ENCODE data around the gene AGPAT2.

DNA sequence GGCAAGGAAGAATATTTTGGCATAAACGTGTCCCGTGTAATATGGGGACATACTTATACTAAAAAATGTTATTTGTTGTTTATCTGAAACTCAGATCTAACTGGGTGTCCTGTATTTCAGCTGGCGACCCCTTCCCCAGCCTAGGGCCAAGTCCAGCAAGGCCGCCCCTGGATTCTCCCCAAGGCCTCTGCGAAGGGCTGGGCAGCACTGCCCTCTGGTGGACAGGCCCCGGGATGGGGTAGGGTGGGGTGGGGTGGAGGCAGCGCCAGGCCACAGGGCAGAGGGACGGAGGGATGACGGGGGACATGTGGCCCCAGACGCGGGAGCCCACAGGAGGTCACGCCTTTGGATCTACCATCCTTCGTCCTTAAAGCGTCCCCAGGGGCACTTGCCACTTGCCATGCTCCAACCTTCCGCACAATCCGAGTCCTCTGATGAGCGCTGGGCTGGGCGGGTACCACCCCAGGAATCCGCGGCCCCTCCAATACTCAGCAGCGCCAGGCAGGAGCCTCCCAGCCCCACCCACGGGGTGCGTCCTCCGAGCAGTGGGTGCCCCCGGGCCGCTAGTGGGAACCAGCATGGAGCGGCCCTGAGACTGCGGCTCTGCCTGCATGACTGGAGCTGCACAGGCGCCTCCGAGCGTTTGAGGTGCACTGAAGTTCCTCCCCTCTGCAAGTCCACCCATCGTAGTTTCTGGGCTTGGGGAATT, 7.1 kb upstream of the AGPAT2 start:
- TF ChIP-seq, protein P1, sequence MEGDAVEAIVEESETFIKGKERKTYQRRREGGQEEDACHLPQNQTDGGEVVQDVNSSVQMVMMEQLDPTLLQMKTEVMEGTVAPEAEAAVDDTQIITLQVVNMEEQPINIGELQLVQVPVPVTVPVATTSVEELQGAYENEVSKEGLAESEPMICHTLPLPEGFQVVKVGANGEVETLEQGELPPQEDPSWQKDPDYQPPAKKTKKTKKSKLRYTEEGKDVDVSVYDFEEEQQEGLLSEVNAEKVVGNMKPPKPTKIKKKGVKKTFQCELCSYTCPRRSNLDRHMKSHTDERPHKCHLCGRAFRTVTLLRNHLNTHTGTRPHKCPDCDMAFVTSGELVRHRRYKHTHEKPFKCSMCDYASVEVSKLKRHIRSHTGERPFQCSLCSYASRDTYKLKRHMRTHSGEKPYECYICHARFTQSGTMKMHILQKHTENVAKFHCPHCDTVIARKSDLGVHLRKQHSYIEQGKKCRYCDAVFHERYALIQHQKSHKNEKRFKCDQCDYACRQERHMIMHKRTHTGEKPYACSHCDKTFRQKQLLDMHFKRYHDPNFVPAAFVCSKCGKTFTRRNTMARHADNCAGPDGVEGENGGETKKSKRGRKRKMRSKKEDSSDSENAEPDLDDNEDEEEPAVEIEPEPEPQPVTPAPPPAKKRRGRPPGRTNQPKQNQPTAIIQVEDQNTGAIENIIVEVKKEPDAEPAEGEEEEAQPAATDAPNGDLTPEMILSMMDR (IDR thresholded peaks at IDR 0.05; ENCODE audit: poor library complexity) = peak; percentile 71
- TF ChIP-seq EZH2phosphoT487 (IDR thresholded peaks at IDR 0.05; ENCODE audit: low read depth, severe bottlenecking, unreplicated experiment) = no peak
